GM12864 (cell line): ENCODE data around the gene STING1.
"Not testable (repeated sequence)": the region's sequence is repeated elsewhere in the genome, so short reads cannot be mapped to it uniquely, and the experiment has no call there.

Experiments used
- DNase-seq: peaks from one replicate; pipeline ENCODE4 v3.0.0-alpha.2; 2011; ENCODE audit warnings: low read depth
- H3K4me3 ChIP-seq: 2 replicates; pipeline ENCODE4 v1.5.1; 2011; ENCODE audit warnings: mild to moderate bottlenecking, low read depth, low read length, control low read depth
- CTCF ChIP-seq: IDR thresholded peaks from 2 replicates; pipeline ENCODE4 v1.5.1; 2011; ENCODE audit warnings: low read depth, mild to moderate bottlenecking, moderate library complexity, low read length, control low read depth, inconsistent platforms; ENCODE audit errors: missing control alignments

The STING1 gene

GRCh38 chr5:139451878-139452660 is 30.5 kb downstream of the STING1 start:
- DNase-seq = no peak
- no peak for TF ChIP-seq CTCF
- no peak overlapping the region for H3K4me3 ChIP-seq

DNA sequence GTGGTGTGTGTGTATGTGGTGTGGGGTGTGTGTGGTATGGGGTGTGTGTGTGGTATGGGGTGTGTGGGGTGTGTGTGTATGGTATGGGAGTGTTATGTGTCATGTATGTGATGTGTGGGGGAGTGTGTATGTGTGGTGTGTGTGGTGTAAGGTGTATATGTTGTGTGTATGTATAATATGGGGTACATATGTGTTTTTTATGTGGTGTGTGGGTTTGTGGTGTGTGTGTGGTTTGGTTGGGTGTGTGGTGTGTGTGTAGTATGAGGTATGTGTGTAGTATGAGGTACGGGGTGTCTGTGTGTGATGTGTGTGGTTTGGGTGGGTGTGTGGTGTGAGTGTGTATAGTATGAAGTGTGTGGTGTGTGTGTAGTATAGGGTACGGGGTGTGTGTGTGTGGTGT is 31.4 kb downstream of the STING1 start:
- DNase-seq = no peak
- no peak for TF ChIP-seq CTCF
- H3K4me3 ChIP-seq = no peak overlapping the region

GRCh38 chr5:139446956-139447779 is 35.4 kb downstream of the STING1 start:
- peak; percentile 43 for DNase-seq
- TF ChIP-seq CTCF = no peak
- no peak overlapping the region for H3K4me3 ChIP-seq

DNA sequence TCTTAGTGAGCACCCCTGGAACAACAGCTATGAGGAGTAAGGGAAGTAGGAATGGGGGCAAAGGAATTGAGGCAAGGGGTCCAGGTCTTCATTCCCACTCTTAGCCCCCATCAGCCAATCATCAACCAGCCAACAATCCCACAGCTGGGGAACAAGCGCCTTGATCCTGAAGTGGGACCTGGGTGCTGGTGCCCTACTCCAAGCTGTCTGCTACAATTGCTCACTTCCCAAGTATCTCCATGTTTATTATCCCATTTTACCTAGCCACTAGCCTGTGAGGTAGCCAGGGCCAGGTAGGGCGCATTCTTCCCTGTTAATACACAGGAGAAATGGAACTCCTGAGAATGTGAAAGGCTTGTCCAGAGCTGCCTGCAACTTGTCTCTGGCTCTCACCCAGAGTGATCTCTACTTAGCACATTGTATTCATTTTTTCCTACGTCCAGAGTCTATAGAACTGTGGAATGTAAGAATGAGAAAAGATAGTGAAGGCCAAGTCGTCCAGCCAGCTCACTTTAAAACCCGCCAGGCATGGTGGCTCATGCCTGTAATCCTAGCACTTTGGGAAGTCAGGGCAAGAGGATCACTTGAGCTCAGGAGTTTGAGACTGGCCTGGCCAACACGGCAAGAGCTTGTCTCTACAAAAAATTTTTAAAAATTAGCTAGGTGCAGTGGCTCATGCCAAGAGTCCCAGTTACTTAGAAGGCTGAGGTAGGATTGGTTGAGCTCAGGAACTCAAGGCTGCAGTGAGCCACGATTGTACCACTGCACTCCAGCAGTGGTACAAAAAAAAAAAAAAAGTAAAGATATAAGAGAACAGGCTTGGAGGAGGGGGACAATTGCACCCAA is 37.0 kb downstream of the STING1 start:
- DNase-seq = no peak
- H3K4me3 ChIP-seq = no peak overlapping the region
- TF ChIP-seq CTCF = no peak

GRCh38 chr5:139443831-139444453 is 38.6 kb downstream of the STING1 start:
- no peak overlapping the region for H3K4me3 ChIP-seq
- no peak for TF ChIP-seq CTCF
- no peak for DNase-seq

- not testable (repeated sequence) for DNase-seq, H3K4me3 ChIP-seq
These were observed 42.1 kb downstream of the STING1 start for GRCh38 chr5:139440416-139440815.
